GM13977 (cell line): ENCODE data around the gene HCK.

Experiments
- DNase-seq: peaks from one replicate; pipeline ENCODE4 v3.0.0; 2012; ENCODE audit warnings: low spot score
- CTCF ChIP-seq: IDR thresholded peaks from 2 replicates; pipeline ENCODE4 v1.5.1; 2012; ENCODE audit warnings: mild to moderate bottlenecking, control low read depth; ENCODE audit not compliant: insufficient read depth; ENCODE audit errors: extremely low read depth, missing control alignments
- in situ Hi-C: fragments of 300-500 bp; cut with MboI; formaldehyde crosslinking; loops from one replicate; pipeline ENCODE4 v1.12.0; 2022; ENCODE audit warnings: low sequenced_read_pairs, low pct_unique_long_range_greater_than_20kb, mixed read lengths, inconsistent platforms; ENCODE audit not compliant: unreplicated experiment

The HCK gene

GRCh38 chr20:32108814-32109391 lies 56.9 kb downstream of the HCK start:
- no peak for TF ChIP-seq CTCF
- in situ Hi-C loops: no loop called here
- DNase-seq: no peak

- peak; percentile 87 for DNase-seq
- in situ Hi-C loops: no loop called here
Observed at GRCh38 chr20:32109392-32110172, 57.5 kb downstream of the HCK start, which contains the start of gene TM9SF4. Gene TM9SF4, plus strand, starts transcription at chr20:32109714. Its CDS starts 27 bp downstream, at chr20:32109741.

GRCh38 chr20:32110173-32110704 lies 58.2 kb downstream of the HCK start:
- no peak for TF ChIP-seq CTCF
- in situ Hi-C loops: no loop called here
- no peak for DNase-seq

More at GRCh38 chr20:32109392-32110172, 57.5 kb downstream of the HCK start, which contains the start of gene TM9SF4:
- no peak for TF ChIP-seq CTCF

GRCh38 chr20:32110727-32111126 lies 58.7 kb downstream of the HCK start:
- DNase-seq: no peak
- in situ Hi-C loops: no loop called here

GRCh38 chr20:32111156-32111686 lies 59.2 kb downstream of the HCK start:
- in situ Hi-C loops: no loop called here
- TF ChIP-seq CTCF: no peak
- no peak for DNase-seq

More at GRCh38 chr20:32110727-32111126, 58.7 kb downstream of the HCK start:
- no peak for TF ChIP-seq CTCF

GRCh38 chr20:32111753-32112152 lies 59.7 kb downstream of the HCK start:
- TF ChIP-seq CTCF: no peak
- in situ Hi-C loops: no loop called here
- no peak for DNase-seq
